Lower lobe of right lung (tissue), 2 donors: ENCODE data around the gene LRP6. TPM values are rescaled to one million over a fixed set of nuclear protein-coding genes. Genes with fewer than 3 reads are reported as not detected.

Source experiments
- ATAC-seq, 2 donors: fragments of 200-7000 bp; cut with Tn5 transposase; one replicate each; pipeline ENCODE4 v1.9.1; 2020 to 2022; ENCODE audit warnings: mild to moderate bottlenecking in 2 of 2, moderate library complexity in 2 of 2
- DNase-seq: peaks from one replicate; pipeline ENCODE4 v3.0.0-alpha.2; 2020
- H3K27ac ChIP-seq: fragments of 200-600 bp; one replicate; pipeline ENCODE4 v1.8.0; 2022
- H3K27me3 ChIP-seq: fragments of 200-600 bp; one replicate; pipeline ENCODE4 v1.8.0; 2022; ENCODE audit warnings: low read depth
- H3K36me3 ChIP-seq: fragments of 200-600 bp; one replicate; pipeline ENCODE4 v1.8.0; 2022; ENCODE audit warnings: mild to moderate bottlenecking
- H3K4me1 ChIP-seq: fragments of 200-600 bp; one replicate; pipeline ENCODE4 v1.8.0; 2022
- H3K4me3 ChIP-seq: fragments of 200-600 bp; one replicate; pipeline ENCODE4 v1.8.0; 2022; ENCODE audit warnings: mild to moderate bottlenecking
- H3K9me3 ChIP-seq: fragments of 200-600 bp; one replicate; pipeline ENCODE4 v1.8.0; 2022
- CTCF ChIP-seq: fragments of 200-600 bp; IDR thresholded peaks from one replicate; pipeline ENCODE4 v1.8.0; 2022; ENCODE audit warnings: antibody characterized with exemption, mild to moderate bottlenecking
- intact Hi-C: fragments of 100-400 bp; cut with DNase I; formaldehyde crosslinking; loops from one replicate; pipeline ENCODE4 v1.11.0; 2022
- total RNA-seq: library from RNA; stranded (reverse); fragmentation: NEBNext Ultra II Directional; extraction: Animal tissue kit (Norgen Biotek cat#: 25700); gene quantifications from one replicate; pipeline ENCODE4 v1.2.1, GENCODE V29; 2021
- donor health status: DM: no; HTN: yes; CAD: no; lungs with severe emphysema.

Gene LRP6
- total RNA-seq, 1 donor from 2014 or later, result 47.4 TPM

GRCh38 chr12:12214635-12215131 lies 52.2 kb downstream of the LRP6 start:
- no peak overlapping the region for H3K27ac ChIP-seq
- no peak for TF ChIP-seq CTCF
- peaks cover 23% of the 10 kb centered on the region for H3K4me1 ChIP-seq
- intact Hi-C loops, result no loop called here
- H3K9me3 ChIP-seq, result no peaks in the 10 kb centered on the region
- ATAC-seq, result no peak
- no peaks in the 10 kb centered on the region for H3K36me3 ChIP-seq
- H3K27me3 ChIP-seq, result no peaks in the 10 kb centered on the region
- no peak overlapping the region for H3K4me3 ChIP-seq
- DNase-seq, result no peak

GRCh38 chr12:12214201-12214600 lies 52.6 kb downstream of the LRP6 start:
- H3K9me3 ChIP-seq, result no peaks in the 10 kb centered on the region
- H3K36me3 ChIP-seq, result no peaks in the 10 kb centered on the region
- no peak for TF ChIP-seq CTCF
- H3K4me3 ChIP-seq, result no peak overlapping the region
- intact Hi-C loops, result no loop called here
- ATAC-seq (no peak), DNase-seq (no peak)
- H3K27me3 ChIP-seq, result no peaks in the 10 kb centered on the region
- H3K27ac ChIP-seq, result no peak overlapping the region
- peaks cover 23% of the 10 kb centered on the region for H3K4me1 ChIP-seq

- Histone ChIP-seq H3K4me3 (no peak overlapping the region), H3K4me1 (peaks cover 23% of the 10 kb centered on the region), H3K27me3 (no peaks in the 10 kb centered on the region), H3K9me3 (no peaks in the 10 kb centered on the region), H3K36me3 (no peaks in the 10 kb centered on the region), H3K27ac (no peak overlapping the region)
- TF ChIP-seq CTCF, result no peak
- ATAC-seq, result no peak
- intact Hi-C loops, result no loop called here
- no peak for DNase-seq
Observed at GRCh38 chr12:12212769-12213168, 54.1 kb downstream of the LRP6 start.

DNA sequence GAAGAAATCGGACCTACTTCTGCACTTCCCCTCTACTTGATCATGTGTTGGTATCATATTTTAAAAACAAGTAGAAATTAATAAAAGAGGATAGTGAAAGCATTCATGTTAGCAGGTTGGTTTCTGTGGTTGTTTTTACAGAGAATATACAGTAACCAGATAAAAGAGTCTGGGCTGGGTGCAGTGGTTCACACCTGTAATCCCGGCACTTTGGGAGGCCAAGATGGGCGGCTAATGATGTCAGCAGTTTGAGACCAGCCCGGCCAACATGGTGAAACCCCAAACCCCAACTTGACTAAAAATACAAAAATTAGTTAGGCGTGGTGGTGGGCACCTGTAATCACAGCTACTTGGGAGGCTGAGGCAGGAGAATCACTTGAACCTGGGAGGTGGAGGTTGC lies 55.9 kb downstream of the LRP6 start:
- no peak overlapping the region for H3K4me3 ChIP-seq
- H3K36me3 ChIP-seq, result no peaks in the 10 kb centered on the region
- H3K4me1 ChIP-seq, result peaks cover 13% of the 10 kb centered on the region
- no peak for TF ChIP-seq CTCF
- intact Hi-C loops, result no loop called here
- ATAC-seq, result no peak
- H3K9me3 ChIP-seq, result no peaks in the 10 kb centered on the region
- no peaks in the 10 kb centered on the region for H3K27me3 ChIP-seq
- no peak overlapping the region for H3K27ac ChIP-seq
- DNase-seq, result no peak

- DNase-seq (no peak), ATAC-seq (no peak)
- no peaks in the 10 kb centered on the region for H3K9me3 ChIP-seq
- no peak overlapping the region for H3K27ac ChIP-seq
- no peaks in the 10 kb centered on the region for H3K27me3 ChIP-seq
- no peaks in the 10 kb centered on the region for H3K36me3 ChIP-seq
- no peak for TF ChIP-seq CTCF
- no peak overlapping the region for H3K4me3 ChIP-seq
- H3K4me1 ChIP-seq, result peaks cover 13% of the 10 kb centered on the region
- intact Hi-C loops, result no loop called here
Observed at GRCh38 chr12:12210416-12210815, 56.4 kb downstream of the LRP6 start.

- no peak for TF ChIP-seq CTCF
Observed at GRCh38 chr12:12209675-12210074, 57.2 kb downstream of the LRP6 start.

More at GRCh38 chr12:12209675-12210074, 57.2 kb downstream of the LRP6 start:
- Histone ChIP-seq H3K27me3 (no peaks in the 10 kb centered on the region), H3K4me1 (peaks cover 9% of the 10 kb centered on the region), H3K9me3 (no peaks in the 10 kb centered on the region), H3K4me3 (no peak overlapping the region), H3K27ac (no peak overlapping the region), H3K36me3 (no peaks in the 10 kb centered on the region)
- DNase-seq (no peak), ATAC-seq (no peak)
- intact Hi-C loops, result no loop called here
